NB4 (cell line): Measurements from ENCODE around the gene DLG2.

Experiments
- CTCF ChIP-seq: IDR thresholded peaks from one replicate; pipeline ENCODE4 v1.5.1; 2012; ENCODE audit warnings: low read depth, low read length
- MAX ChIP-seq: IDR thresholded peaks from 2 replicates; pipeline ENCODE4 v1.6.1; 2011; ENCODE audit warnings: low read depth, low read length
- MYC ChIP-seq: IDR thresholded peaks from 2 replicates; pipeline ENCODE4 v1.6.1; 2011; ENCODE audit warnings: low read depth, low read length
- POLR2A ChIP-seq: IDR thresholded peaks from 2 replicates; pipeline ENCODE4 v1.6.1; 2011; ENCODE audit warnings: mild to moderate bottlenecking; ENCODE audit not compliant: insufficient read length; ENCODE audit errors: extremely low read depth

- TF ChIP-seq CTCF = no peak
- TF ChIP-seq POLR2A = no peak
- TF ChIP-seq MAX = no peak
- no peak for TF ChIP-seq MYC
Observed at GRCh38 chr11:84503503-84503902, 1123.6 kb downstream of the DLG2 start.
